Endothelial cell of umbilical vein (primary cell): ENCODE results near the gene MGAT1. TPM values are rescaled to one million over a fixed set of nuclear protein-coding genes. Genes with fewer than 3 reads are reported as not detected.

Experiments used
- BruUV-seq: library from RNA; stranded (reverse); fragments of 400-500 nt; replicated peaks from 2 replicates; lab custom pipeline; 2021; lab: Mats Ljungman, UMichigan
- CTCF ChIA-PET: fragments of 300-600, 350-600 bp; sonication (Branson Sonifier 250); formaldehyde crosslinking; loops from one replicate; lab custom pipeline; 2021; ENCODE audit warnings: antibody characterized with exemption, inconsistent platforms; lab: Charles Lee
- POLR2A ChIA-PET: fragments of 300-600, 350-600 bp; sonication (Branson Sonifier 250); formaldehyde crosslinking; loops from one replicate; lab custom pipeline; 2021; ENCODE audit warnings: antibody characterized with exemption, inconsistent platforms; lab: Charles Lee
- DNase-seq: peaks from one replicate; pipeline ENCODE4 v3.0.0-alpha.2; 2011; ENCODE audit warnings: low read depth, low spot score
- FAIRE-seq: peaks from 2 replicates; lab custom pipeline; 2011; peaks lifted over from hg19 to GRCh38; lab: Jason Lieb, UNC
- H2AFZ ChIP-seq: 2 replicates; pipeline ENCODE4 v1.6.0; 2012; ENCODE audit warnings: low read depth, low read length, control low read depth, inconsistent platforms
- H3K27ac ChIP-seq: 2 replicates; pipeline ENCODE4 v1.5.1; 2011; ENCODE audit warnings: low read depth, mild to moderate bottlenecking, control low read depth, low read length, moderate library complexity; ENCODE audit not compliant: insufficient read depth
- H3K27me3 ChIP-seq, 2 experiments: 2 replicates each; pipeline versions ENCODE4 v1.6.0 to v1.6.1; 2011; ENCODE audit warnings: low read length in 2 of 2, mixed read lengths in 1 of 2; ENCODE audit not compliant: control insufficient read depth in 2 of 2, insufficient read depth in 2 of 2
- H3K36me3 ChIP-seq, 2 experiments: 2 replicates in 1 of 2; 3 replicates in 1 of 2; pipeline ENCODE4 v1.5.1; 2011; ENCODE audit warnings: low read length in 2 of 2, mild to moderate bottlenecking in 1 of 2, moderate library complexity in 1 of 2; ENCODE audit not compliant: control insufficient read depth in 2 of 2, insufficient read depth in 2 of 2; ENCODE audit errors: extremely low read depth in 1 of 2
- H3K4me1 ChIP-seq: 3 replicates; pipeline ENCODE4 v1.5.1; 2011; ENCODE audit warnings: mild to moderate bottlenecking, low read length; ENCODE audit not compliant: control insufficient read depth, insufficient read depth; ENCODE audit errors: extremely low read depth
- H3K4me2 ChIP-seq: 2 replicates; pipeline ENCODE4 v1.6.1; 2011; ENCODE audit warnings: low read length, control low read depth, mixed read lengths; ENCODE audit not compliant: insufficient read depth
- H3K4me3 ChIP-seq, 3 experiments: fragments of 200-600 bp in 1 of 3; sonication (generic), shearing (Covaris generic) in 1 of 3; replicated peaks in 1 of 3; 2 replicates each; pipeline ENCODE4 v1.5.1; 2011 to 2016; ENCODE audit warnings: control low read depth in 3 of 3, low read length in 3 of 3, mild to moderate bottlenecking in 2 of 3, inconsistent platforms in 1 of 3, low read depth in 1 of 3, moderate library complexity in 1 of 3; ENCODE audit not compliant: insufficient read depth in 1 of 3
- H3K79me2 ChIP-seq: 2 replicates; pipeline ENCODE4 v1.6.0; 2012; ENCODE audit warnings: low read length, inconsistent platforms; ENCODE audit not compliant: control insufficient read depth, insufficient read depth
- H3K9ac ChIP-seq: replicated peaks from 2 replicates; pipeline ENCODE3; 2011; ENCODE audit warnings: low read length, control low read depth; ENCODE audit not compliant: insufficient read depth; ENCODE audit errors: extremely low read depth
- H3K9me1 ChIP-seq: replicated peaks from 3 replicates; pipeline ENCODE4 v1.6.0; 2011; ENCODE audit warnings: mild to moderate bottlenecking, low read length; ENCODE audit not compliant: control insufficient read depth, insufficient read depth; ENCODE audit errors: extremely low read depth
- H3K9me3 ChIP-seq: replicated peaks from 2 replicates; pipeline ENCODE4 v1.5.1; 2012; ENCODE audit warnings: low read length, inconsistent platforms; ENCODE audit not compliant: control insufficient read depth, insufficient read depth
- H4K20me1 ChIP-seq: replicated peaks from 2 replicates; pipeline ENCODE3; 2011; ENCODE audit warnings: mild to moderate bottlenecking, low read length; ENCODE audit not compliant: control insufficient read depth, insufficient read depth; ENCODE audit errors: extremely low read depth
- CTCF ChIP-seq, 2 donors: IDR thresholded peaks; 1 replicate in 1 of 2; 2 replicates in 1 of 2; pipeline ENCODE4 v1.5.1; 2011; ENCODE audit warnings: low read length in 2 of 2, mild to moderate bottlenecking in 2 of 2, moderate library complexity in 2 of 2, control low read depth in 1 of 2, inconsistent platforms in 1 of 2, low read depth in 1 of 2; ENCODE audit not compliant: insufficient read depth in 1 of 2; ENCODE audit errors: extremely low read depth in 1 of 2
- EZH2 ChIP-seq: IDR thresholded peaks from 2 replicates; pipeline ENCODE4 v1.6.1; 2012; ENCODE audit warnings: borderline replicate concordance, low read depth, mild to moderate bottlenecking, moderate library complexity, low read length, inconsistent platforms; ENCODE audit not compliant: severe bottlenecking
- FOS ChIP-seq: IDR thresholded peaks from 2 replicates; pipeline ENCODE4 v1.6.1; 2011; ENCODE audit warnings: mild to moderate bottlenecking, low read length, moderate library complexity, borderline replicate concordance; ENCODE audit not compliant: insufficient read depth
- GATA2 ChIP-seq: IDR thresholded peaks from 2 replicates; pipeline ENCODE4 v1.7.0; 2011; ENCODE audit warnings: low read depth, mild to moderate bottlenecking, moderate library complexity, mixed read lengths, low read length; ENCODE audit not compliant: insufficient read length, insufficient read depth
- JUN ChIP-seq: IDR thresholded peaks from 2 replicates; pipeline ENCODE4 v1.6.1; 2011; ENCODE audit warnings: borderline replicate concordance, low read depth; ENCODE audit not compliant: insufficient read length, insufficient read depth
- MAX ChIP-seq: IDR thresholded peaks from 2 replicates; pipeline ENCODE4 v1.6.1; 2011; ENCODE audit not compliant: insufficient read depth, insufficient read length
- MYC ChIP-seq: IDR thresholded peaks from one replicate; pipeline ENCODE4 v1.6.1; 2011; ENCODE audit warnings: mild to moderate bottlenecking, low read depth, low read length
- POLR2A ChIP-seq: IDR thresholded peaks from 2 replicates; pipeline ENCODE4 v1.6.1; 2012; ENCODE audit warnings: low read depth, mild to moderate bottlenecking, control low read depth, low read length
- POLR2AphosphoS5 ChIP-seq: IDR thresholded peaks from 2 replicates; pipeline ENCODE4 v1.6.1; 2012; ENCODE audit warnings: low read depth, mild to moderate bottlenecking, control low read depth, low read length, moderate library complexity; ENCODE audit not compliant: insufficient read depth
- dilution Hi-C: fragments of 300-500 bp; cut with MboI; formaldehyde crosslinking; loops from one replicate; pipeline ENCODE4 v1.15.0; 2019; ENCODE audit warnings: low sequenced_read_pairs; ENCODE audit not compliant: extremely low pct_ligation_motif_present
- intact Hi-C: fragments of 100-400 bp; cut with micrococcal nuclease; formaldehyde crosslinking; loops from one replicate; pipeline ENCODE4 v1.10.0; 2022
- polyA plus RNA-seq, 4 experiments: library from polyadenylated mRNA; depleted of rRNA in 3 of 4; stranded (reverse) in 3 of 4; unstranded in 1 of 4; fragments of >200 nt; gene quantifications; 2 replicates each; pipeline versions ENCODE4 v1.2.1 to v1.2.3, GENCODE V29; 2011 to 2012; ENCODE audit warnings: missing spikeins in 1 of 4
- total RNA-seq: library from RNA; stranded (reverse); gene quantifications from 2 replicates; pipeline ENCODE4 v1.2.3, GENCODE V29; 2021

MGAT1 gene
- total and polyA plus RNA-seq, 2 donors (not counting 3 experiments of a cell fraction or from before 2014, with no cell fraction given) = 123 to 126 TPM

GRCh38 chr5:180847026-180847425, 44.4 kb upstream of the MGAT1 start:
- no peak overlapping the region for H3K27ac ChIP-seq
- TF ChIP-seq CTCF (IDR thresholded peaks at IDR 0.05; ENCODE audit: extremely low read depth in 1 of 2, insufficient read depth in 1 of 2, low read depth in 1 of 2, low read length in 2 of 2) (no peak), MYC (no peak), EZH2 (no peak), POLR2A (no peak), FOS (no peak), MAX (no peak), POLR2AphosphoS5 (no peak), GATA2 (no peak), JUN (no peak)
- no peak overlapping the region for H3K9ac ChIP-seq
- no peak for FAIRE-seq
- H3K4me2 ChIP-seq = no peak overlapping the region
- dilution Hi-C loops = no loop called here
- intact Hi-C loops = no loop called here
- POLR2A ChIA-PET = no interaction called here
- H4K20me1 ChIP-seq = no peaks in the 10 kb centered on the region
- H3K79me2 ChIP-seq = no peaks in the 10 kb centered on the region
- CTCF ChIA-PET = no interaction called here
- DNase-seq = no peak
- no peak overlapping the region for H2AFZ ChIP-seq
- H3K36me3 ChIP-seq = peaks cover 16 to 24% of the 10 kb centered on the region in 2 experiments
- H3K4me3 ChIP-seq = no peak overlapping the region
- no peaks in the 10 kb centered on the region for H3K9me1 ChIP-seq
- H3K27me3 ChIP-seq = no peaks in the 10 kb centered on the region
- H3K4me1 ChIP-seq = no peaks in the 10 kb centered on the region
- peaks cover 28% of the 10 kb centered on the region for H3K9me3 ChIP-seq
- no TSS peak for BruUV-seq
